Activated CD4-positive, alpha-beta T cell treated with anti-CD3 and anti-CD28 coated beads for 48 hours (primary cell): ENCODE results near the gene FAM234B.
"Not testable (repeated sequence)": the region's sequence is repeated elsewhere in the genome, so short reads cannot be mapped to it uniquely, and the experiment has no call there.

Experiments
- DNase-seq: peaks from one replicate; pipeline ENCODE4 v3.0.0-alpha.2; 2020

Gene FAM234B

GRCh38 chr12:13066014-13066413, 21.8 kb downstream of the FAM234B start:
- no peak for DNase-seq

GRCh38 chr12:13066459-13066858, 22.3 kb downstream of the FAM234B start:
- DNase-seq: no peak

- no peak for DNase-seq
These were observed 23.1 kb downstream of the FAM234B start for GRCh38 chr12:13067322-13067721.

GRCh38 chr12:13069380-13069779, 25.2 kb downstream of the FAM234B start:
- DNase-seq: no peak

GRCh38 chr12:13071305-13072280, 27.4 kb downstream of the FAM234B start:
- no peak for DNase-seq

- DNase-seq: no peak
These were observed 29.0 kb downstream of the FAM234B start for GRCh38 chr12:13073173-13073572.

GRCh38 chr12:13074396-13075117, 30.4 kb downstream of the FAM234B start:
- no peak for DNase-seq

- no peak for DNase-seq
These were observed 30.9 kb downstream of the FAM234B start for GRCh38 chr12:13075118-13075480.

- no peak for DNase-seq
These were observed 31.8 kb downstream of the FAM234B start for GRCh38 chr12:13075786-13076570.

- no peak for DNase-seq
These were observed 35.3 kb downstream of the FAM234B start for GRCh38 chr12:13079440-13079906.

GRCh38 chr12:13080266-13080665, 36.1 kb downstream of the FAM234B start:
- DNase-seq: no peak

- no peak for DNase-seq
These were observed 38.7 kb downstream of the FAM234B start for GRCh38 chr12:13082861-13083260.

GRCh38 chr12:13083638-13084037, 39.5 kb downstream of the FAM234B start:
- not testable (repeated sequence) for DNase-seq

GRCh38 chr12:13084898-13085640, 40.9 kb downstream of the FAM234B start:
- no peak for DNase-seq

- DNase-seq: no peak
These were observed 41.9 kb downstream of the FAM234B start for GRCh38 chr12:13085968-13086686.

GRCh38 chr12:13087766-13088165, 43.6 kb downstream of the FAM234B start:
- DNase-seq: no peak

GRCh38 chr12:13088496-13088895, 44.3 kb downstream of the FAM234B start:
- no peak for DNase-seq

- DNase-seq: no peak
These were observed 45.9 kb downstream of the FAM234B start for GRCh38 chr12:13090054-13090453.

- DNase-seq: no peak
These were observed 47.7 kb downstream of the FAM234B start for GRCh38 chr12:13091832-13092231.

- DNase-seq: no peak
These were observed 49.1 kb downstream of the FAM234B start for GRCh38 chr12:13093191-13093847.

GRCh38 chr12:13093848-13094220, 49.7 kb downstream of the FAM234B start:
- DNase-seq: no peak
